Measurements from ENCODE around the gene NKIRAS2.

The NKIRAS2 gene

DNA sequence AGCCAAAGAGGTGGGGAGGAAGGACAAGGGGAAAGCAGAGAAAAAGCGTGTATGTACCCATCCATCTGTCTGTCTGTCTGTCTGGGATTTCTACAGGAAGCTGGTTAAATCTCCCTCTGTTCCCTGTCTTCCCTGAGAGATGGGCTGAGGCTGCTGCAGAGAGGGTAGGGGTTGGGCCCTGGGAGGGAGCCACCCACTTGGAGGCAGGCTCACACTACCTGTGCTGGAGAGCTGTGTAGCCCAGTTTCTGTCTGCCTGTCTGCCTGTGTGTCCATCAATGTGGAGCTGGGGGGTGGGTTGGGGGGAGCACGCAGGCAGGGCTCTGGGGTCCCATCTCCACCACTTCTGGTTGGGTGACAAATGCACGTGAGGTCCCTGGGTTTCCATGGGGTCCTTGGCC lies 49.1 kb downstream of the NKIRAS2 start:
- no peak overlapping the region for H3K23ac ChIP-seq (ENCODE audit: low read length)
- no peak overlapping the region for H3K18ac ChIP-seq (ENCODE audit: low read length)
- H3K79me2 ChIP-seq (ENCODE audit: control insufficient read depth, insufficient read depth, low read length, poor library complexity): no peaks in the 10 kb centered on the region

DNA sequence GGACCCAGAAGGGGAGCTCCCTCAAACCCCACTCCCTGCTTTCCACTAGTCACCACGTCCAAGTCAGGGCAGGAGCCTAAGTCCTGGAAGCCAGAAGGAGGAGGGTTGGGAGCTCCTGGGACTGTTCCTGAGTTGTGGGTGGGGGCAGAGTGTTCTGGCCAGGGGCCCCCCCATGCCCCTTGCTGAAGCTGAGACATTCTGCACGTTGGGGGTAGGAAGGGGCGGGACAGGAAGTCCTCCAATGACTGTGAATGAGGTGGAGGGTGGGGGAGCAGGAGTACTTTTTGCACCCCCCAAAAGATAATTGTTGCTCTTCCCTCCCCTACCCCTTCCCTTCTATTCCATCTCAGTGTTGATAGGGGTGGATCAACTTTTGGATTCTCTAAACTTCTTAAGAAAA lies 51.9 kb downstream of the NKIRAS2 start:
- no peak overlapping the region for H3K9ac ChIP-seq (ENCODE audit: low read length)
- no peak for DNase-seq
- H3K4me1 ChIP-seq (ENCODE audit: control insufficient read depth in 1 of 2, insufficient read depth in 2 of 2, low read length in 2 of 2): no peaks in the 10 kb centered on the region
- H2BK5ac ChIP-seq (ENCODE audit: low read depth, low read length, poor library complexity): no peak overlapping the region
- no peak overlapping the region for H3K14ac ChIP-seq (ENCODE audit: low read length)
- H3K79me2 ChIP-seq (ENCODE audit: control insufficient read depth, insufficient read depth, low read length, poor library complexity): no peaks in the 10 kb centered on the region
- H3K27ac ChIP-seq (ENCODE audit: low read depth, low read length): no peak overlapping the region
- no peaks in the 10 kb centered on the region for H3K9me3 ChIP-seq (ENCODE audit: insufficient read depth, low read depth, low read length)
- no peaks in the 10 kb centered on the region for H3K79me1 ChIP-seq (ENCODE audit: low read length)
- no peak overlapping the region for H2BK120ac ChIP-seq (ENCODE audit: insufficient read depth, low read length, poor library complexity)
- no peak overlapping the region for H2BK12ac ChIP-seq (ENCODE audit: low read length)
- H3K4me3 ChIP-seq (ENCODE audit: low read depth, low read length): no peak overlapping the region
- H3K18ac ChIP-seq (ENCODE audit: low read length): no peak overlapping the region
- no peak overlapping the region for H4K91ac ChIP-seq (ENCODE audit: low read depth, low read length)
- no peak overlapping the region for H3K23ac ChIP-seq (ENCODE audit: low read length)
- H4K8ac ChIP-seq (ENCODE audit: low read depth, low read length): no peak overlapping the region
- WGBS (ENCODE audit: extremely low coverage, insufficient coverage, insufficient read length): no CpG with 5 or more reads among the region's 3 CpGs
- no peak overlapping the region for H3K4me2 ChIP-seq (ENCODE audit: low read length)
- H3K4ac ChIP-seq (ENCODE audit: low read depth, low read length): no peak overlapping the region
- no peaks in the 10 kb centered on the region for H3K36me3 ChIP-seq (ENCODE audit: control insufficient read depth in 1 of 2, insufficient read depth in 2 of 2, low read length in 2 of 2)
- no peak overlapping the region for H2AFZ ChIP-seq (ENCODE audit: insufficient read depth, low read length, poor library complexity)
- peaks cover 23% of the 10 kb centered on the region for H3K27me3 ChIP-seq (ENCODE audit: insufficient read depth, low read length)
- H4K12ac ChIP-seq (ENCODE audit: low read depth, low read length): no peak overlapping the region
- H2AK5ac ChIP-seq (ENCODE audit: low read length): no peak overlapping the region

More for the DNA sequence above, 49.1 kb downstream of the NKIRAS2 start:
- Histone ChIP-seq H3K27ac (ENCODE audit: low read depth, low read length) (no peak overlapping the region), H2BK120ac (ENCODE audit: insufficient read depth, low read length, poor library complexity) (no peak overlapping the region), H3K9ac (ENCODE audit: low read length) (no peak overlapping the region), H2BK12ac (ENCODE audit: low read length) (no peak overlapping the region), H3K79me1 (ENCODE audit: low read length) (no peaks in the 10 kb centered on the region), H3K4me2 (ENCODE audit: low read length) (no peak overlapping the region), H2AK5ac (ENCODE audit: low read length) (no peak overlapping the region), H4K91ac (ENCODE audit: low read depth, low read length) (no peak overlapping the region), H4K12ac (ENCODE audit: low read depth, low read length) (no peak overlapping the region), H2AFZ (ENCODE audit: insufficient read depth, low read length, poor library complexity) (no peak overlapping the region), H3K4me3 (ENCODE audit: low read depth, low read length) (no peak overlapping the region), H3K14ac (ENCODE audit: low read length) (no peak overlapping the region), H3K4ac (ENCODE audit: low read depth, low read length) (no peak overlapping the region), H3K36me3 (ENCODE audit: control insufficient read depth in 1 of 2, insufficient read depth in 2 of 2, low read length in 2 of 2) (no peaks in the 10 kb centered on the region), H3K9me3 (ENCODE audit: insufficient read depth, low read depth, low read length) (no peaks in the 10 kb centered on the region), H4K8ac (ENCODE audit: low read depth, low read length) (no peak overlapping the region), H3K27me3 (ENCODE audit: insufficient read depth, low read length) (peaks cover 23% of the 10 kb centered on the region), H3K4me1 (ENCODE audit: control insufficient read depth in 1 of 2, insufficient read depth in 2 of 2, low read length in 2 of 2) (no peaks in the 10 kb centered on the region), H2BK5ac (ENCODE audit: low read depth, low read length, poor library complexity) (no peak overlapping the region)
- no peak for DNase-seq
- no CpG with 5 or more reads among the region's 3 CpGs for WGBS (ENCODE audit: extremely low coverage, insufficient coverage, insufficient read length)

DNA sequence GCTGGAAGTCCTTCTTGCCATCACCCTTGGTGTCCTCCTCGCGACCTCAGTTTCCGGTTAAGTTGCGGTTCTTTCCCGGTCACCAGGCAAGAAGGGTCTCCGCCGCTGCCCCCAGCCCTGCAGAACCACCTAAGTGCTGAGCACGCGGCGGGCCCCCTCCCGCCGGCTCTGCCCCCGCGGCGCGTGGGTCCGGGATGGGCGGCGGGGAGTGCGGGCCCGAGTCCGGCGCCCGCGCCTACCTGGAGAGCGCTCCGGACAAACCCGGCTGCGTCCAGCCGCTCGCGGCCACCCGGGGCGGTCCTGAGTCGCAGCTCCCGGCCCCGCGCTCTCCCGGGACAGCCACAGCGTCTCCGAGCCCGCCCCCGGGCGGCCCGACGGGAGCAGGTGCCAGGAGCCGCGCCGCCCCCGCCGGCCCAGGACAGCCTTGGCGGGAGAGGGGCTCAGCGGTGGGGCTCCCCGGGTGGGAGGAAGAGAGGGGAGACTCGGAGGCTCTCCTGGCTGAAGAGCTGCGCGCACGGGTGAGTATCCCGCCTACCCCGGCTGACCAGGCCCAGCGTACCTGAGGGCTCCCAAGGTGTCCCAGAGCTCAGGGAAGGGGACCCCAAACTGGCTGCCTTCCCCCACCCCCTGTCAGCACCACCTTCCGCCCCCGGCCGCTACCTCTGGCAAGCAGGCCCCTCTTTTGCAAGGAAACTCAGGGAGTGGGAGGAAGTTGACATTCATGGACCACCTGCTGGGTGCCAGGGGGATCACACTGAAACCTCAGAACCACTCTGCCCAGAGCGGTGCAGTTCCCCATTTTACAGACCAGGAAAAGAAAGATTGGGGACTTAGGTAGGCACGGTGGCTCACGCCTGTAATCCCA lies 52.7 kb downstream of the NKIRAS2 start:
- H3K23ac ChIP-seq (ENCODE audit: low read length): no peak overlapping the region

More for the DNA sequence above, 52.7 kb downstream of the NKIRAS2 start:
- H3K4me1 ChIP-seq (ENCODE audit: control insufficient read depth in 1 of 2, insufficient read depth in 2 of 2, low read length in 2 of 2): no peaks in the 10 kb centered on the region
- peak in 1 of 2 donors; percentile 46 for DNase-seq
- H3K4ac ChIP-seq (ENCODE audit: low read depth, low read length): no peak overlapping the region
- no peaks in the 10 kb centered on the region for H3K79me1 ChIP-seq (ENCODE audit: low read length)
- H4K91ac ChIP-seq (ENCODE audit: low read depth, low read length): no peak overlapping the region
- H2BK5ac ChIP-seq (ENCODE audit: low read depth, low read length, poor library complexity): no peak overlapping the region
- H3K14ac ChIP-seq (ENCODE audit: low read length): no peak overlapping the region
- H4K12ac ChIP-seq (ENCODE audit: low read depth, low read length): no peak overlapping the region
- WGBS (ENCODE audit: extremely low coverage, insufficient coverage, insufficient read length): no CpG with 5 or more reads among the region's 67 CpGs
- no peaks in the 10 kb centered on the region for H3K79me2 ChIP-seq (ENCODE audit: control insufficient read depth, insufficient read depth, low read length, poor library complexity)
- H3K27ac ChIP-seq (ENCODE audit: low read depth, low read length): no peak overlapping the region
- peaks cover 23% of the 10 kb centered on the region for H3K27me3 ChIP-seq (ENCODE audit: insufficient read depth, low read length)
- no peaks in the 10 kb centered on the region for H3K36me3 ChIP-seq (ENCODE audit: control insufficient read depth in 1 of 2, insufficient read depth in 2 of 2, low read length in 2 of 2)
- H2BK120ac ChIP-seq (ENCODE audit: insufficient read depth, low read length, poor library complexity): no peak overlapping the region
- no peak overlapping the region for H4K8ac ChIP-seq (ENCODE audit: low read depth, low read length)
- no peak overlapping the region for H2BK12ac ChIP-seq (ENCODE audit: low read length)
- H3K4me3 ChIP-seq (ENCODE audit: low read depth, low read length): peak overlapping the region; percentile 34
- H2AFZ ChIP-seq (ENCODE audit: insufficient read depth, low read length, poor library complexity): no peak overlapping the region
- no peak overlapping the region for H3K9ac ChIP-seq (ENCODE audit: low read length)
- no peak overlapping the region for H3K18ac ChIP-seq (ENCODE audit: low read length)
- H2AK5ac ChIP-seq (ENCODE audit: low read length): no peak overlapping the region
- H3K4me2 ChIP-seq (ENCODE audit: low read length): peak overlapping the region; percentile 59
- no peaks in the 10 kb centered on the region for H3K9me3 ChIP-seq (ENCODE audit: insufficient read depth, low read depth, low read length)
